Stimulated activated CD8-positive, alpha-beta memory T cell treated with anti-CD3 and anti-CD28 coated beads, Interleukin-12 subunit alpha, Interleukin-12 subunit beta, amount 100 ng/mL, for 24 hours (primary cell): ENCODE results near the gene PPP1R12B.
"Not testable (repeated sequence)": the region's sequence is repeated elsewhere in the genome, so short reads cannot be mapped to it uniquely, and the experiment has no call there.

Experiments
- DNase-seq: peaks from one replicate; pipeline ENCODE4 v3.0.0-alpha.2; 2020; ENCODE audit errors: extremely low read depth

PPP1R12B gene

DNA sequence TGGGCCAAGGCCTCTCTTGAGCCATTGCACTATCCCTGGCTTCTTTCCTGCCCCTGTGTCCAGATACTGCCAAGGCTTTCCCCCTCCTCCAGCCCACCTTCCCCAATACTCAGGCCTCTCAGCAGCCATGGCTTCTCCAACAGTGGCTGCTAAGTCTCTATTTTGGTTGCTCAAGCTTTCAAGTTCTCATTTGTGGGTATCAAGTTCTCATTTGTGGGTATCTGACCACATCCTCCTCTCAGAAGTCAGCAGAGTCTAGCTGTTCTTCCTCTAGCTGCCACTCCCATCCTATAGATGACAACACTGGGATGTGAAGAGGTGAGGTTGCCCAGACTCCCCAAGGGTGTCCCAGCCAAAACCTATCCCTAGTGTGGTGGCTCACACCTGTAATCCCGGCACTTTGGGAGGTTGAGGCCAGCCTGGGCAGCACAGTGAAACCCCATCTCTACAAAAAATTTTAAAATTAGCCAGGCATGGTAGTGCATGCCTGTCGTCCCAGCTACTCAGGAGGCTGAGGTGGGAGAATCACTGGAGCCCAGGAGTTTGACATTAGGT, 280.8 kb downstream of the PPP1R12B start:
- not testable (repeated sequence) for DNase-seq

GRCh38 chr1:202630096-202630495, 281.6 kb downstream of the PPP1R12B start:
- not testable (repeated sequence) for DNase-seq

GRCh38 chr1:202630541-202630940, 282.0 kb downstream of the PPP1R12B start:
- DNase-seq = no peak

GRCh38 chr1:202631076-202631923, 282.8 kb downstream of the PPP1R12B start:
- no peak for DNase-seq

DNA sequence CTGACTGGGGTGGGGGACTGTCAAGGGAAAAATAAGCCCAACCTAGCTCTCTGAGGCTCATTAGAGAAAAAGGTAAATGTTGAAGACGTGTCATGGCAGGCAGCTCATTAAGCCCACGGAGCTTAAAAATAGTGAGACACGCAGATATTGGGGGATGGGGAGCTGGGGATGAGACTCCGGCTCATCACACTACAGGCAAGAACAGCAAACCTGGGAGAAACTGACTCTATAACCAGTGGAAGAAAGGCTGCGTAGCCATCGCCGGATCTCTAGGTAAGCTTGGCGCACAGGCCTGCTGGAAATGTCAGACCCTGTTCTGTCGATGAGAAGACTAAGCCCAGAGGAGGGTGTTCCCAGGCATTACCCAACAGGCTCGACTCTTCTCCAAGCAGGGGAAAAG, 283.7 kb downstream of the PPP1R12B start:
- DNase-seq = no peak

- not testable (repeated sequence) for DNase-seq
Observed at GRCh38 chr1:202636171-202636570, 287.7 kb downstream of the PPP1R12B start.

DNA sequence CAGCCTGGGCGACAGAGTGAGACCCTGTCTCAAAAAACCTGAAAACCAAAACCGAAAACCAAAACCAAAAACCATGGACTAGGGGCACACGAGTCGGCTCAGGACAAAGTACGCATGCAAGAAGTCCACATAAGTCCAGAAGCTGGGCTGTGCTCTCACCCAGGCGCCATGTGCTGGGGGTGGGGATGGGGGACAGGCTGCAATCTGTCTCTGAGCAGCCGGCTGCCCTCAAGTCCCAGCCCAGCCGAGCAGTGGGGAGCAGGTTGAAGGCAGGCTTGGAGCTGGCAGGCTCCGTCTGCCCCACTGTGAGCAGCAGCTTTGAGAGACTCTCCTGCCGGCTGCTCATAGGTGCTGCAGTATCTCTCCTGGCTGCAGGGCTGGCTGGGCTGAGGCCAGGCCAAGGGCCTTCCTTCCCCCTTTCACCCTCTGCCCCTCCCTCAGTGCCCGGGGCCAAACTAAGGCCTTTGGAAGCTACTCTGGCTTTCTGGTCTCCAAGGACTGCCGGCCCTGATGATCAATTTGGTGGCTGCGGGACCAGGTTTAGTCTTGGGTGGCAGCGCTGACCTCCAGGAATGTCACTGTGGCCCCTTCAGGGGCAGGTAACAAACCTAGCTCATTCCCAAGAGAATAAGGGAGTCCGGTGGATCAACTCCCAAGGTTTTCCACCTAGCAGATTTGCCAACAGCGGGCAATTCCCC, 289.0 kb downstream of the PPP1R12B start:
- DNase-seq = not testable (repeated sequence)

- DNase-seq = no peak
Observed at GRCh38 chr1:202638019-202638700, 289.7 kb downstream of the PPP1R12B start.

GRCh38 chr1:202638701-202639305, 290.3 kb downstream of the PPP1R12B start:
- not testable (repeated sequence) for DNase-seq

- no peak for DNase-seq
Observed at GRCh38 chr1:202639500-202639899, 291.0 kb downstream of the PPP1R12B start.

DNA sequence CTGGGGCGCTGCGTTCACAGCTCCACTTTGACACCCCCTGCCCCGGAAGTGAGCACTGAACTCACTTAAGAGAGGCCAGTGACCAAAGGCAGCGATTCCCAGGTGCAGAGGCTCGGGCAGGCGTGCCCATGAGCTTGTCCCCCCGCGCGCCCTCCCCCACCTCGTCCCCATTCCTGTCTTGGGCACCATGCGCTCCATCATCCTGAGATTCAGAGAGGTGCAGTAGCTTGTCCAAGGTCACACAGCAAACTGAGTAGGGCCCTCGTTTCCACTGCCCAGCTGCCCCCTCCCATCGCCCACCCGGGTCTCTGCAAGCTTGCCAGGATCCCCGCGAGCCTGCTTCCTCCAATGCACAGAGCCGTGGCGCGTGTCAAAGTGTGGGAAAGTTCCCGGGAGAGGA, 293.7 kb downstream of the PPP1R12B start:
- DNase-seq = no peak
